Liver (tissue), 9 donors: ENCODE data around the gene THADA. TPM values are rescaled to one million over a fixed set of nuclear protein-coding genes. Genes with fewer than 3 reads are reported as not detected.

Source experiments
- DNase-seq: peaks from one replicate; pipeline ENCODE4 v3.0.0-alpha.2; 2017; ENCODE audit warnings: low spot score
- H3K27ac ChIP-seq, 2 donors: one replicate each; pipeline ENCODE4 v1.7.0; 2013; ENCODE audit warnings: inconsistent platforms in 2 of 2, low read length in 2 of 2, control low read depth in 1 of 2, low read depth in 1 of 2, mild to moderate bottlenecking in 1 of 2
- H3K27me3 ChIP-seq, 4 donors: one replicate each; pipeline versions ENCODE4 v1.6.1 to v1.7.0; 2013; ENCODE audit warnings: low read length in 3 of 4, inconsistent platforms in 1 of 4, mild to moderate bottlenecking in 1 of 4, moderate library complexity in 1 of 4; ENCODE audit not compliant: control insufficient read depth in 4 of 4, insufficient read depth in 4 of 4
- H3K36me3 ChIP-seq, 4 donors: one replicate each; pipeline versions ENCODE4 v1.6.1 to v1.7.0; 2013; ENCODE audit warnings: low read length in 3 of 4, mild to moderate bottlenecking in 3 of 4, low read depth in 1 of 4, moderate library complexity in 1 of 4; ENCODE audit not compliant: control insufficient read depth in 4 of 4, insufficient read depth in 3 of 4
- H3K4me1 ChIP-seq, 4 donors: one replicate each; pipeline versions ENCODE4 v1.6.1 to v1.7.0; 2013; ENCODE audit warnings: low read length in 3 of 4, mild to moderate bottlenecking in 3 of 4, moderate library complexity in 1 of 4; ENCODE audit not compliant: control insufficient read depth in 4 of 4, insufficient read depth in 4 of 4
- H3K4me3 ChIP-seq, 3 donors: one replicate each; pipeline versions ENCODE4 v1.6.1 to v1.7.0; 2013; ENCODE audit warnings: low read length in 3 of 3, control low read depth in 1 of 3, low read depth in 1 of 3, mild to moderate bottlenecking in 1 of 3
- H3K9ac ChIP-seq, 2 donors: one replicate each; pipeline ENCODE4 v1.7.0; 2013; ENCODE audit warnings: low read length in 2 of 2, mild to moderate bottlenecking in 2 of 2, moderate library complexity in 2 of 2, control low read depth in 1 of 2, low read depth in 1 of 2
- H3K9me3 ChIP-seq, 4 donors: one replicate each; pipeline versions ENCODE4 v1.6.1 to v1.7.0; 2013; ENCODE audit warnings: low read length in 3 of 4; ENCODE audit not compliant: control insufficient read depth in 4 of 4
- EGR1 ChIP-seq, 2 donors: IDR thresholded peaks; 2 replicates each; pipeline ENCODE4 v1.6.1; 2016 to 2018; ENCODE audit warnings: antibody characterized with exemption in 2 of 2, low read depth in 2 of 2
- FOXA1 ChIP-seq: IDR thresholded peaks from 2 replicates; pipeline ENCODE4 v1.6.1; 2016; ENCODE audit warnings: antibody characterized with exemption
- FOXA2 ChIP-seq: IDR thresholded peaks from 2 replicates; pipeline ENCODE4 v1.6.1; 2016; ENCODE audit warnings: antibody characterized with exemption
- GABPA ChIP-seq, 2 donors: IDR thresholded peaks in 1 of 2; conservative IDR thresholded peaks in 1 of 2; 2 replicates each; pipeline ENCODE4 v1.6.1; 2016; ENCODE audit warnings: antibody characterized with exemption in 2 of 2, mild to moderate bottlenecking in 1 of 2, moderate library complexity in 1 of 2
- HNF4A ChIP-seq, 2 donors: conservative IDR thresholded peaks; 2 replicates each; pipeline ENCODE4 v1.6.1; 2016; ENCODE audit warnings: antibody characterized with exemption in 2 of 2, mild to moderate bottlenecking in 2 of 2
- HNF4G ChIP-seq: IDR thresholded peaks from 2 replicates; pipeline ENCODE4 v1.6.1; 2016; ENCODE audit warnings: antibody characterized with exemption
- JUND ChIP-seq, 2 donors: IDR thresholded peaks; 2 replicates each; pipeline ENCODE4 v1.6.1; 2016; ENCODE audit warnings: antibody characterized with exemption in 2 of 2
- NR2F2 ChIP-seq: IDR thresholded peaks from 2 replicates; pipeline ENCODE4 v1.6.1; 2016; ENCODE audit warnings: antibody characterized with exemption
- RAD21 ChIP-seq, 2 donors: IDR thresholded peaks; 2 replicates each; pipeline ENCODE4 v1.6.1; 2016; ENCODE audit warnings: antibody characterized with exemption in 2 of 2, mild to moderate bottlenecking in 2 of 2
- RXRA ChIP-seq, 2 donors: IDR thresholded peaks; 2 replicates each; pipeline ENCODE4 v1.6.1; 2017 to 2018; ENCODE audit warnings: antibody characterized with exemption in 2 of 2, mild to moderate bottlenecking in 1 of 2
- SP1 ChIP-seq: IDR thresholded peaks from 2 replicates; pipeline ENCODE4 v1.6.1; 2018; ENCODE audit warnings: antibody characterized with exemption, mild to moderate bottlenecking
- TAF1 ChIP-seq: conservative IDR thresholded peaks from 2 replicates; pipeline ENCODE4 v1.6.1; 2016; ENCODE audit warnings: antibody characterized with exemption, mild to moderate bottlenecking
- YY1 ChIP-seq: IDR thresholded peaks from 2 replicates; pipeline ENCODE4 v1.6.1; 2016; ENCODE audit warnings: antibody characterized with exemption, mild to moderate bottlenecking
- WGBS: extraction: QIAGEN DNeasy Blood & Tissue Kit; methylation state at CpG from one replicate; pipeline ENCODE4 v1.1.7; 2013; 5-methylcytosine and 5-hydroxymethylcytosine counted together
- polyA plus RNA-seq, 2 donors: library from polyadenylated mRNA; stranded (reverse) in 1 of 2; unstranded in 1 of 2; fragments of 200-250 nt in 1 of 2; fragments of >200 nt in 1 of 2; fragmentation: Nextera tagmentation in 1 of 2; extraction: Ambion mirVana in 1 of 2; gene quantifications; one replicate each; pipeline versions ENCODE4 v1.2.1 to v1.2.3, GENCODE V29; 2013 to 2015
- total RNA-seq, 2 donors: library from RNA; depleted of rRNA; stranded (reverse); fragments of >200 nt; gene quantifications; one replicate each; pipeline ENCODE4 v1.2.3, GENCODE V29; 2014
- TF ChIP-seq, protein P1 (sequence below): IDR thresholded peaks from 2 replicates; pipeline ENCODE4 v1.6.1; 2016; ENCODE audit warnings: antibody characterized with exemption
- TF ChIP-seq, protein P2 (sequence below): IDR thresholded peaks from 2 replicates; pipeline ENCODE4 v1.6.1; 2016; ENCODE audit warnings: antibody characterized with exemption, mild to moderate bottlenecking
- TF ChIP-seq, protein P3 (sequence below): IDR thresholded peaks from 2 replicates; pipeline ENCODE4 v1.6.1; 2016; ENCODE audit warnings: antibody characterized with exemption
- TF ChIP-seq, protein P4 (sequence below): IDR thresholded peaks from 2 replicates; pipeline ENCODE4 v1.6.1; 2016; ENCODE audit warnings: antibody characterized with exemption
- donor health status: healthy.
- donor health status: healthy.
- donor health status: healthy.
- donor health status: healthy.
- donor health status: healthy.

Gene THADA
- total and polyA plus RNA-seq, 4 donors, result 12.0 to 37.2 (median 22.3) TPM

DNA sequence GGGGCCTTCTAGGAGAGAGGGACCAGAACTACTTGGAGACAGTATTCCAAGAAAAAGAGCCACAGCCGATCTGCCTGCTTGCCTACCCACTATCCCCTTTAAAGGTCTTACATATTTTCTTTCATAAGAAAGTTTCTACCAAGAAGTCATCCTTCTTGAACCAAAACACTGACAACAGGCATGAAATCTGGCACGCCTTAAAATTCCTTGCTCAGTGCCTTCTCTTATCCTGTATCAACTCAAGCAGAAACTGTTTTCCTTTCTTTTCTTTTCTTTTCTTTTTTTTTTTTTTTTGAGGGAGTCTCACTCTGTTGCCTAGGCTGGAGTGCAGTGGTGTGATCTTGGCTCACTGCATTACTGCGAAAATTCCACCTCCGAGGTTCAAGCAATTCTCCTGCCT is 321.1 kb downstream of the THADA start:
- 97% methylated on average over 4 of the region's 4 CpGs for WGBS

DNA sequence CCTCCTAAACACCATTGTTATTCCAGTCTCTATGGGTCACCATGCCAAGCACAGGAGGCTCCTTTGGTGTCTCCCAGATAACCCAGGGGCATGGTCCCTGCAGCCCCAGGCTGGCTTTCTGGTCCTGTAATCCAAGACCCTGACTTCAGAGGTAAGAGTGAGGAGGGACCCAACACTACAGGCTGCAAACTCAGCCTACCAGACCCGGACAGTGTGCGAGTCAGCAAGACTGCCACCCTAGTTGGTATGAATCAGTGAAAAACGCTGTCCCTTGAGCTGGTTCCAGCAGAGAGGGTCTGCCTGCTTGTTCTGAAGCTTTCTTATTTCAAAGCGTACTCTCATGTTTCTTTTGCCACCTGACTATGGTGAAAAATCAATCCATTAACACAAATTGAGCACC is 321.8 kb downstream of the THADA start:
- no peaks in the 10 kb centered on the region for H3K27me3 ChIP-seq
- 93% methylated on average over 4 of the region's 4 CpGs for WGBS
- TF ChIP-seq JUND (IDR thresholded peaks at IDR 0.05), result no peak
- TF ChIP-seq GABPA (IDR thresholded peaks at IDR 0.05 in 1 of 2, conservative IDR thresholded peaks at IDR 0.05 in 1 of 2), result no peak
- no peak for TF ChIP-seq EGR1 (IDR thresholded peaks at IDR 0.05; ENCODE audit: low read depth in 2 of 2)
- TF ChIP-seq, protein P1, sequence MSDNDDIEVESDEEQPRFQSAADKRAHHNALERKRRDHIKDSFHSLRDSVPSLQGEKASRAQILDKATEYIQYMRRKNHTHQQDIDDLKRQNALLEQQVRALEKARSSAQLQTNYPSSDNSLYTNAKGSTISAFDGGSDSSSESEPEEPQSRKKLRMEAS, result no peak
- TF ChIP-seq, protein P2, sequence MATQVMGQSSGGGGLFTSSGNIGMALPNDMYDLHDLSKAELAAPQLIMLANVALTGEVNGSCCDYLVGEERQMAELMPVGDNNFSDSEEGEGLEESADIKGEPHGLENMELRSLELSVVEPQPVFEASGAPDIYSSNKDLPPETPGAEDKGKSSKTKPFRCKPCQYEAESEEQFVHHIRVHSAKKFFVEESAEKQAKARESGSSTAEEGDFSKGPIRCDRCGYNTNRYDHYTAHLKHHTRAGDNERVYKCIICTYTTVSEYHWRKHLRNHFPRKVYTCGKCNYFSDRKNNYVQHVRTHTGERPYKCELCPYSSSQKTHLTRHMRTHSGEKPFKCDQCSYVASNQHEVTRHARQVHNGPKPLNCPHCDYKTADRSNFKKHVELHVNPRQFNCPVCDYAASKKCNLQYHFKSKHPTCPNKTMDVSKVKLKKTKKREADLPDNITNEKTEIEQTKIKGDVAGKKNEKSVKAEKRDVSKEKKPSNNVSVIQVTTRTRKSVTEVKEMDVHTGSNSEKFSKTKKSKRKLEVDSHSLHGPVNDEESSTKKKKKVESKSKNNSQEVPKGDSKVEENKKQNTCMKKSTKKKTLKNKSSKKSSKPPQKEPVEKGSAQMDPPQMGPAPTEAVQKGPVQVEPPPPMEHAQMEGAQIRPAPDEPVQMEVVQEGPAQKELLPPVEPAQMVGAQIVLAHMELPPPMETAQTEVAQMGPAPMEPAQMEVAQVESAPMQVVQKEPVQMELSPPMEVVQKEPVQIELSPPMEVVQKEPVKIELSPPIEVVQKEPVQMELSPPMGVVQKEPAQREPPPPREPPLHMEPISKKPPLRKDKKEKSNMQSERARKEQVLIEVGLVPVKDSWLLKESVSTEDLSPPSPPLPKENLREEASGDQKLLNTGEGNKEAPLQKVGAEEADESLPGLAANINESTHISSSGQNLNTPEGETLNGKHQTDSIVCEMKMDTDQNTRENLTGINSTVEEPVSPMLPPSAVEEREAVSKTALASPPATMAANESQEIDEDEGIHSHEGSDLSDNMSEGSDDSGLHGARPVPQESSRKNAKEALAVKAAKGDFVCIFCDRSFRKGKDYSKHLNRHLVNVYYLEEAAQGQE, result no peak
- TF ChIP-seq YY1, result no peak
- TF ChIP-seq, protein P3, sequence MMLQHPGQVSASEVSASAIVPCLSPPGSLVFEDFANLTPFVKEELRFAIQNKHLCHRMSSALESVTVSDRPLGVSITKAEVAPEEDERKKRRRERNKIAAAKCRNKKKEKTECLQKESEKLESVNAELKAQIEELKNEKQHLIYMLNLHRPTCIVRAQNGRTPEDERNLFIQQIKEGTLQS, result no peak
- TF ChIP-seq FOXA2, result no peak
- TF ChIP-seq NR2F2, result no peak
- TF ChIP-seq RXRA (IDR thresholded peaks at IDR 0.05), result no peak
- no peak for TF ChIP-seq SP1
- peaks cover 7 to 19% (median 16%) of the 10 kb centered on the region in 4 donors for H3K4me1 ChIP-seq
- no peak for DNase-seq
- no peak overlapping the region for H3K9ac ChIP-seq
- no peak overlapping the region for H3K4me3 ChIP-seq
- H3K36me3 ChIP-seq, result peaks cover 0 to 5% (median 0%) of the 10 kb centered on the region in 4 donors
- H3K9me3 ChIP-seq, result no peaks in the 10 kb centered on the region
- H3K27ac ChIP-seq, result no peak overlapping the region

More for the DNA sequence above, 321.1 kb downstream of the THADA start:
- Histone ChIP-seq H3K4me3 (no peak overlapping the region), H3K9me3 (no peaks in the 10 kb centered on the region), H3K9ac (no peak overlapping the region), H3K27ac (no peak overlapping the region), H3K4me1 (peaks cover 7 to 19% (median 16%) of the 10 kb centered on the region in 4 donors), H3K36me3 (peaks cover 0 to 5% (median 0%) of the 10 kb centered on the region in 4 donors), H3K27me3 (no peaks in the 10 kb centered on the region)
- TF ChIP-seq, protein P4, sequence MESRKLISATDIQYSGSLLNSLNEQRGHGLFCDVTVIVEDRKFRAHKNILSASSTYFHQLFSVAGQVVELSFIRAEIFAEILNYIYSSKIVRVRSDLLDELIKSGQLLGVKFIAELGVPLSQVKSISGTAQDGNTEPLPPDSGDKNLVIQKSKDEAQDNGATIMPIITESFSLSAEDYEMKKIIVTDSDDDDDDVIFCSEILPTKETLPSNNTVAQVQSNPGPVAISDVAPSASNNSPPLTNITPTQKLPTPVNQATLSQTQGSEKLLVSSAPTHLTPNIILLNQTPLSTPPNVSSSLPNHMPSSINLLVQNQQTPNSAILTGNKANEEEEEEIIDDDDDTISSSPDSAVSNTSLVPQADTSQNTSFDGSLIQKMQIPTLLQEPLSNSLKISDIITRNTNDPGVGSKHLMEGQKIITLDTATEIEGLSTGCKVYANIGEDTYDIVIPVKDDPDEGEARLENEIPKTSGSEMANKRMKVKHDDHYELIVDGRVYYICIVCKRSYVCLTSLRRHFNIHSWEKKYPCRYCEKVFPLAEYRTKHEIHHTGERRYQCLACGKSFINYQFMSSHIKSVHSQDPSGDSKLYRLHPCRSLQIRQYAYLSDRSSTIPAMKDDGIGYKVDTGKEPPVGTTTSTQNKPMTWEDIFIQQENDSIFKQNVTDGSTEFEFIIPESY, result no peak
- TF ChIP-seq TAF1 (no peak), JUND (IDR thresholded peaks at IDR 0.05) (no peak), EGR1 (IDR thresholded peaks at IDR 0.05; ENCODE audit: low read depth in 2 of 2) (no peak), YY1 (no peak), GABPA (IDR thresholded peaks at IDR 0.05 in 1 of 2, conservative IDR thresholded peaks at IDR 0.05 in 1 of 2) (no peak), HNF4G (no peak), RAD21 (IDR thresholded peaks at IDR 0.05) (no peak), HNF4A (conservative IDR thresholded peaks at IDR 0.05) (no peak), NR2F2 (no peak), FOXA1 (no peak), SP1 (no peak)
- TF ChIP-seq, protein P2, result no peak
- TF ChIP-seq, protein P1, result no peak
- no peak for DNase-seq
